ENCODE measurements around the gene FBXL14. TPM values are rescaled to one million over a fixed set of nuclear protein-coding genes. Genes with fewer than 3 reads are reported as not detected.
"Not testable (repeated sequence)": the region's sequence is repeated elsewhere in the genome, so short reads cannot be mapped to it uniquely, and the experiment has no call there.

The FBXL14 gene
- total RNA-seq, 2 experiments from 2014 or later = 27.5 to 28.9 TPM

DNA sequence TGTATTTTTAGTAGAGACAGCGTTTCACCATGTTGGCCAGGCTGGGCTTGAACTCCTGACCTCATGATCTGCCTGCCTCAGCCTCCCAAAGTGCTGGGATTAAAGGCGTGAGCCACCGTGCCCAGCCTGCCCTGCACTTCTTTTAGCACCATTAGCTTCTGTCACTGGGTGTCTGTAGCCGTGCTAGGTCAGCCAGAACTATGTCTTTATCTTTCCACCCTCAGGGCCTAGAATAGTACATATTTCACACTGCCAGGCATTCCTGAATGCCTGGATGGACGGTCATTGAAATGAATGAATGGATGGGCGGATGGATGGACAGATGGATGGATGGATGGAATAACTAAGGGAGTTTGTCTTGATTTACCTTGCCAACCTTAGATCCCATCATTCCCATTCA is 33.7 kb downstream of the FBXL14 start:
- Mint-ChIP-seq H3K27ac (no peak overlapping the region), H3K9me3 (ENCODE audit: insufficient read depth) (no peaks in the 10 kb centered on the region), H3K4me3 (no peak overlapping the region), H3K4me1 (ENCODE audit: low read depth) (no peaks in the 10 kb centered on the region), H3K36me3 (ENCODE audit: low read depth) (no peaks in the 10 kb centered on the region), H3K27me3 (ENCODE audit: low read depth) (peaks cover 17% of the 10 kb centered on the region)
- DNase-seq = no peak
- ATAC-seq = no peak
- CTCF ChIA-PET = interaction anchor here (3.7 kb wide), 1 partner anchor 443 kb away, joined by 17 read pairs; no protein-coding TSS in a partner anchor
- POLR2A ChIA-PET = no interaction called here

DNA sequence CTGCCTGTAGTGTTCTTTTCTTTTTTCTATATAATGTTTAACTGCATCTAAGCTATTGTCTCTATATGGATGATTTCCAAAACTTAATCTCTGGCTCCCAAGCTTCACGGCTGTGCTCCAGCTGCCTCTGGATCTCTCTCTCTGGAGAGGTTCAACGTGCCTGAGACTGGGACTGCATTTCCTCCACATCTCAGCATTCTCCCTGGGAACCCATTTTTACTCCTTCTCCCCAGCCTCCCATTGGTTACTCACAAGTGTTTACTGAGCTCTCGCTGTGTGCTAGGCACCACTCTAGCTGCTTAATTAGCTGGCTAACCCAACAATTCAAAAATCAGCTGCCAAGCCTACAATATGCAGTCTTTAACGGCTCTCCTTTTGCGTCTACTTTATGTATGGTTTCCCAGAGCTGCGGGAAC is 34.7 kb downstream of the FBXL14 start:
- no peaks in the 10 kb centered on the region for H3K36me3 Mint-ChIP-seq (ENCODE audit: low read depth)
- ChIA-PET POLR2A (no interaction called here), CTCF (interaction anchor here (3.7 kb wide), 1 partner anchor 442 kb away, joined by 17 read pairs; no protein-coding TSS in a partner anchor)
- no peaks in the 10 kb centered on the region for H3K9me3 Mint-ChIP-seq (ENCODE audit: insufficient read depth)
- H3K27ac Mint-ChIP-seq = no peak overlapping the region
- no peaks in the 10 kb centered on the region for H3K4me1 Mint-ChIP-seq (ENCODE audit: low read depth)
- no peak for ATAC-seq
- no peak for DNase-seq
- H3K4me3 Mint-ChIP-seq = no peak overlapping the region
- peaks cover 14% of the 10 kb centered on the region for H3K27me3 Mint-ChIP-seq (ENCODE audit: low read depth)

DNA sequence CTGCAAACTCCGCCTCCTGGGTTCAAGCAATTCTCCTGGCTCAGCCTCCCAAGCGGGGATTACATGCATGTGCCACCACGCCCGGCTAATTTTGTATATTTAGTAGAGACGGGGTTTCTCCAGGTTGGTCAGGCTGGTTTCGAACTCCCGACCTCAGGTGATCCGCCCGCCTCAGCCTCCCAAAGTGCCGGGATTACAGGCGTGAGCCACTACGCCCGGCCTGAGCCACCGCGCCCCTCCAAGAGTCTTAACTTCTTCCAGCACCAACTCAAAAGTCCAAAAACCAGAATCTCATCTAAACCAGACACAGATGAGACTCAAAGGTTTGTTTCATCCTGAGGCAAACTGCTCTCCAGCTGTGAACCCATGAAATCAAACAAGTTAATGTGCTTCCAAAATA is 36.3 kb downstream of the FBXL14 start:
- CTCF ChIA-PET = interaction anchor here (0.8 to 3.7 kb wide), 2 partner anchors 440 to 449 kb away, joined by 5 to 17 read pairs; no protein-coding TSS in a partner anchor

DNA sequence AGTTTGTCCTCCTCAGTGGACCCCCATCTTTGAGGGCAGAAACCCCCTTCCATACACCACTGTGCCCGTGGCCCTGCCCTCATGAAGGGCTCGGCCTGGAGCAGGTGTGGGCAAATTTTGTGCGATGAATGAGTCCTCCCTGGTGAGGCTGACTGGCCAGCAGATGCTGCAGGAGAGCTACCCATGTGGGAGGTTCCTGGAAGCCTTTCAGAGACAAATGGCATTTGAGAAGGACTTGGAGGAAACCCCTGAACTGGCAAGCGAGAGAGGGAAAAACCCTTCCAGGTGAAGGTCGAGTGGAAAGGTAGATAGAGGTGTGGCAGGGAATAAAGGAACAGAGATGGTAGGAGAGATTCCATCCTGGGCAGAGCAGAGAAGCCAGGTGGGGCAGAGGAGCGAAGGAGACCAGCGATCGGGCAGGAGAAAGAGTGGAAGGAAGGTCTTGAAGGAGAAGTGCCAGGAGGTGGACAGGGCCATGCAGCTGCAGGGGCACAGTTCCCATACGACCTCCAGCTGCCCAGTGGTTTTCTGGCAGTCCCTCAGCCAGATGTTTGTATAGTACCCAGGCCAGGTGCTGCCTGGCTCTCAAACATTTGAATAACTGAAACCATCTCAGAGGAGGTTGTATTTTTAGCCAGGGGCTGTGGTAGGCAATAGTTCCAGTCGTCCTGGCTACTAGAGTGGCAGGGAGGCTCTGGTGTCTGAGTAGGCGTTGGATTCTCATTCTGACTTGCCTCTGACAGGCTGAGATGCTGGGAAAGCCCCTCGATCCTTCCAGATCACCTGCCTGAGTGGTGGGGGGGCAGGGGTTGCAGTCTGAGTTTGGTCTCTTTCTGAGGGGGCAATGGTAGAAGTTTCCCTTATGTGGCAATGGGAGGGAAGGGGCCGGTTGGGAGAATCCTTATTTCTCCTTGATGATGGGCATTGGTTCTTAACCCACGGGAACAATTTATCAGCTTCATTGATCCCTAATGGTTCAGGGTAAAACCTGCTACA is 40.1 kb downstream of the FBXL14 start:
- ChIA-PET POLR2A (interaction anchor here (0.7 kb wide), 1 partner anchor 210 kb away, joined by 4 read pairs; no protein-coding TSS in a partner anchor), CTCF (interaction anchor here (1.6 kb wide), 1 partner anchor 436 kb away, joined by 3 read pairs; no protein-coding TSS in a partner anchor)
- DNase-seq (no peak), ATAC-seq (no peak)
- no peaks in the 10 kb centered on the region for H3K36me3 Mint-ChIP-seq (ENCODE audit: low read depth)
- H3K27ac Mint-ChIP-seq = no peak overlapping the region
- H3K4me3 Mint-ChIP-seq = no peak overlapping the region
- H3K4me1 Mint-ChIP-seq (ENCODE audit: low read depth) = no peaks in the 10 kb centered on the region
- H3K9me3 Mint-ChIP-seq (ENCODE audit: insufficient read depth) = no peaks in the 10 kb centered on the region
- peaks cover 11% of the 10 kb centered on the region for H3K27me3 Mint-ChIP-seq (ENCODE audit: low read depth)

More for the DNA sequence above, 36.3 kb downstream of the FBXL14 start:
- H3K4me1 Mint-ChIP-seq (ENCODE audit: low read depth); ATAC-seq; H3K27ac Mint-ChIP-seq; H3K36me3 Mint-ChIP-seq (ENCODE audit: low read depth); H3K9me3 Mint-ChIP-seq (ENCODE audit: insufficient read depth); DNase-seq; POLR2A ChIA-PET; H3K4me3 Mint-ChIP-seq: not testable (repeated sequence)
- peaks cover 14% of the 10 kb centered on the region for H3K27me3 Mint-ChIP-seq (ENCODE audit: low read depth)

DNA sequence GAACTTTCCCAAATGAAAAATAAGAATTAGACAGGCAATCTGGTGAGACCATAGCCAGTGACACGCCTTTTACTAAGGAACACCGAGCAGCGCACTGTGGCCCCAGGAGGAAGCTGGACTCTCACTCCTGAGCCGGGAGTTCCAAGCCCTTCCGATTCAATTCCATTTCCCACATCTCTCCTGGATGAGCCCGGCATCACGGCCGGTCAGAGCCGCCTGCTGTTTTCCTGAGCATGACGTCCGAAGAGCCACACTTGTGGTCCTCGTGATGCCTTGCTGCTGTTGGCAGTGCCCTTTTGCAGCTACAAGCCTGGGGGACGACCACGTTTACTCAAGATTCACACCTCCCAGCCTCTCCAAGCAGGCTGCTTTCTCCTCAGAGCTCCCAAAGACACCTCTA is 40.8 kb downstream of the FBXL14 start:
- Mint-ChIP-seq H3K4me1 (ENCODE audit: low read depth) (no peaks in the 10 kb centered on the region), H3K27me3 (ENCODE audit: low read depth) (peaks cover 14% of the 10 kb centered on the region), H3K9me3 (ENCODE audit: insufficient read depth) (no peaks in the 10 kb centered on the region), H3K36me3 (ENCODE audit: low read depth) (peaks cover 2% of the 10 kb centered on the region), H3K4me3 (no peak overlapping the region), H3K27ac (no peak overlapping the region)
- POLR2A ChIA-PET = interaction anchor here (0.6 kb wide), 1 partner anchor 425 kb away, joined by 3 read pairs; no protein-coding TSS in a partner anchor
- CTCF ChIA-PET = interaction anchor here (1.6 kb wide), 1 partner anchor 436 kb away, joined by 3 read pairs; no protein-coding TSS in a partner anchor
- ATAC-seq (no peak), DNase-seq (no peak)

DNA sequence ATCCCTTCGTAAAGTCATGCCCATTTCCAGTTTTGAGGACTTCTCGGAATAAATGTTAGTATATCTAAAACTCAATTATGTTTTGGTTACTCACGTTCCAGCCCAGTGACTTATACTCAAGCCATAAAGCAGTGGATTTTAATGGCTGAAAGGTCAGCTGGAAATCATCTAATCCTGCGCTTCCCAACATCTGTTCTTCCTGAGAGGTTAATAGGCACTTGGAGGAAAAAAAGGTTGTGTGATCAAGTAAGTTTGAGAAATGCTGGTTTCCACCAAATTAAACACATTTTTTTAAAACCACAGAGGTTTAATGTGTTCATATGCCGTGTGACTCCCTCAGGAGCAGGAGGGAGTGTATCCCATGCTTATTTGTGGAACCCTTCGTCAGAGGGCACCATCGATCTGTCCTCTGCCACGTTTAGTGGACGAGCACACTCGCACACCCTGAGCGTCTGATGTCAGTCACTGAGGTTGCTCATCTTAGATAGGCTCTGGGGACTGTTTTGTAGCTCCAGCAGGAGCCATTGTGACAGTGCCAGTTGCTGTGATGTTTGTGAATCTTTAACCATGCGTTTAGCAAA is 41.4 kb downstream of the FBXL14 start:
- Mint-ChIP-seq H3K4me3 (no peak overlapping the region), H3K36me3 (ENCODE audit: low read depth) (peaks cover 2% of the 10 kb centered on the region), H3K27me3 (ENCODE audit: low read depth) (peaks cover 17% of the 10 kb centered on the region), H3K4me1 (ENCODE audit: low read depth) (no peaks in the 10 kb centered on the region), H3K27ac (no peak overlapping the region), H3K9me3 (ENCODE audit: insufficient read depth) (no peaks in the 10 kb centered on the region)
- DNase-seq (no peak), ATAC-seq (no peak)
- CTCF ChIA-PET = no interaction called here
- POLR2A ChIA-PET = interaction anchor here (0.6 kb wide), 1 partner anchor 424 kb away, joined by 3 read pairs; no protein-coding TSS in a partner anchor

DNA sequence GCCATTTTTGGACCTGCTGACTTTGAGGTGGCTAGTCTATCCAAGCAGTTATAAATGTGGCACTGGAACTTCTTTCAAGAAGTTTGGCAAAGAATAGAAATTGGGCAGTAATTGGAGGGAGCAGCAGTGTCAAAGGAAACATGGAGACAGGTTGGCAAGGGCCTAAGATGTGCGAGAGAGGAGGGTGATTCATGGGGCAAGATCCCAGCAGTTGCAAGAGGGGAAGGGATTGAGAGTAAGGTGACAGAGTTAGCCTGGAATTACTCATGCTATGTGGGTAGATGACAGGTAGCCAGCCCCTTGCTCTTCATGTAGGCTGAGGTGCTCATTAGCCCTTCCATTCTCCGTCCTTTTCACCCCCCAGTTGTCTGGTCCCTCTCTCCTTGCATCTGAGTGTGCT is 42.2 kb downstream of the FBXL14 start:
- Mint-ChIP-seq H3K36me3 (ENCODE audit: low read depth) (peaks cover 2% of the 10 kb centered on the region), H3K27me3 (ENCODE audit: low read depth) (peaks cover 17% of the 10 kb centered on the region)
- CTCF ChIA-PET = no interaction called here

DNA sequence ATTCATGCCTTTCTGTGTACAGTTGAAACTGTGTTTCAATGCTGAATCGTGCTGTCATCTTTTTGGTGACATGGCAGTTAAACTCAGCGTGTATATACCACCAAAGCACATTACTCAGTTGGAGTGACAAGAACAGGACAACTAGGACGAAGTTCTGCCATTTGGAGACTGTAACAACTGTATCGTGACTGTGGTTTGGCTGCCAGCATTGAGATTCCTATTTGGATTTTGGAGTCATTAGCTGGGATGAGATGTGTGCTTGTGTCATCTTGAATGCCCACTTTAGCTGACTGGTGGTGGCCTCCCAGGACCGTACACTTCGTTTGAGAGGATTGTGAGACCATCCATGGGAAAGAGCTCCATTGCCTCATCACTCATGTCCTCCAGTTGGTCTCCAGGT is 42.9 kb downstream of the FBXL14 start:
- H3K4me1 Mint-ChIP-seq (ENCODE audit: low read depth) = no peaks in the 10 kb centered on the region
- no peak for ATAC-seq
- POLR2A ChIA-PET = no interaction called here
- H3K27me3 Mint-ChIP-seq (ENCODE audit: low read depth) = peaks cover 20% of the 10 kb centered on the region
- CTCF ChIA-PET = no interaction called here
- H3K9me3 Mint-ChIP-seq (ENCODE audit: insufficient read depth) = no peaks in the 10 kb centered on the region
- no peak for DNase-seq
- H3K27ac Mint-ChIP-seq = no peak overlapping the region
- peaks cover 2% of the 10 kb centered on the region for H3K36me3 Mint-ChIP-seq (ENCODE audit: low read depth)
- H3K4me3 Mint-ChIP-seq = no peak overlapping the region

More for the DNA sequence above, 42.2 kb downstream of the FBXL14 start:
- no peak for ATAC-seq
- Mint-ChIP-seq H3K4me3 (no peak overlapping the region), H3K9me3 (ENCODE audit: insufficient read depth) (no peaks in the 10 kb centered on the region), H3K27ac (no peak overlapping the region), H3K4me1 (ENCODE audit: low read depth) (no peaks in the 10 kb centered on the region)
- POLR2A ChIA-PET = no interaction called here
- no peak for DNase-seq

DNA sequence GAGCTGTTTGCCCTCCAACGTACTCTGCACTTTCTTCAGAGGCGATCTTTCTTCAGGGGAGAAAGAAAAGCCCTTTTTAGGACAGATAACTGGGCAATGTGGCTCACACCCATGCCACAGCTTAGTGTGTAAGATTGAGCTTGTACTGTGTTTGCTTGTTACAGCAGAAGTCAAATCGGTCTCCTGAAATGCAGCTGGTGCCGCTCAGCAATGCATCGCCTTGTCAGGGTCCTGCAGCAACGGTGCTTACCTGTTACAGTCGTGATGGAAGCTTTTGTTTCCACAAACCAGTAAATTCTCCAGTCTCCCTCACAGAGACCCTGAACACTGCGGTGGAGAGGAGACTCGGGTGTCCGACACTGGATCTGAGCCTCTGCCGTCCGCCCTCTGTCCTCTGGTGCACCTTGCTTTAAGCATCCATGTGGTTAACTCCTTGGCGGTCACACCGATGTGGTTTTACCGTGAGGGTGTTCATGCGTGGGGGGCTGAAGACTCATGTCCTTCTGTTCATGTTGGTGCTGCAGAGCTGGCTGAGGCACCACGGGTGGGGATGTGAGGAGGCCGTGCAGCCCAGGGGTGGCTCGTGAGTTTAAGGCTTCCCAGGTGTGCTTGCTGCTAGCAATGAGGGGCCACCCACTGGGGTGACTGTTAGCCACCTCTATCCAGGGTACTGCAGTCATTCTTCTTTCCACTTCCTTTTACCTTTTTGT is 47.3 kb downstream of the FBXL14 start:
- ChIA-PET CTCF (interaction anchor here (0.9 to 3.2 kb wide), 3 partner anchors 37 to 429 kb away, joined by 3 to 16 read pairs (median 5); no protein-coding TSS in a partner anchor), POLR2A (no interaction called here)
- Mint-ChIP-seq H3K27ac (no peak overlapping the region), H3K4me3 (no peak overlapping the region), H3K27me3 (ENCODE audit: low read depth) (peaks cover 34% of the 10 kb centered on the region), H3K36me3 (ENCODE audit: low read depth) (peaks cover 2% of the 10 kb centered on the region), H3K4me1 (ENCODE audit: low read depth) (no peaks in the 10 kb centered on the region), H3K9me3 (ENCODE audit: insufficient read depth) (no peaks in the 10 kb centered on the region)
- ATAC-seq = no peak
- no peak for DNase-seq

DNA sequence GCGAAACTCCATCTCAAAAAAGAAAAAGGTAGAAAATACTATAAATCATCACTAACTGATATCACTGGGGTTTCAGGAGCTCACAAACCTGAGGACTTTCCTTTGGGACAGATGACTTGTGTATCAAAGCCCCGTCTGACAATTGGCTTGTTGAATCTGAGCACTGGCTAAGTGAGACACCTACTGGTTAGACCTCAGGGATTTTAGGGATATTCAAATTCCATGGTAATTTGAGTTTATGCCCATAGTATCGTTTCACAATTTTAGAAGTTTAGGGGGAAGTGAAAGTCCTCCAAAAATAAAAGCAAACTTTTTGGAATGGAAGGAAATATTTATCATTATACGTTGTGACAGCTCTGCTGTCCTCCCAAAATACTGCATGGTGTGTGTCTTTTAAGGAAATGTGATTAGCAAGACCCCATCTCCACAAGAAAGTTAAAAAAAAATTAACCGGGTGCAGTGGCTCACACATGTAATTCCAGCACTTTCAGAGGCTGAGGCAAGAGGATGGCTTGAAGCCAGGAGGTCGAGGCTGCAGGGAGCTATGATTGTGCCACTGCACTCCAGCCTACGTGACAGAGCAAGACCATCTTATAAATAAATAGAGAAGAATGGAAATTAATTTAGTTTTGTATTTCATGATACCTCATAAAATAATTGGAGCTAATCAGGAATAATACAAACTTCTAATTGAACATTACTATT is 49.2 kb downstream of the FBXL14 start:
- POLR2A ChIA-PET = interaction anchor here (0.6 kb wide), 1 partner anchor 17 kb away, joined by 3 read pairs; no protein-coding TSS in a partner anchor
- ATAC-seq = no peak
- H3K27me3 Mint-ChIP-seq (ENCODE audit: low read depth) = peaks cover 42% of the 10 kb centered on the region

DNA sequence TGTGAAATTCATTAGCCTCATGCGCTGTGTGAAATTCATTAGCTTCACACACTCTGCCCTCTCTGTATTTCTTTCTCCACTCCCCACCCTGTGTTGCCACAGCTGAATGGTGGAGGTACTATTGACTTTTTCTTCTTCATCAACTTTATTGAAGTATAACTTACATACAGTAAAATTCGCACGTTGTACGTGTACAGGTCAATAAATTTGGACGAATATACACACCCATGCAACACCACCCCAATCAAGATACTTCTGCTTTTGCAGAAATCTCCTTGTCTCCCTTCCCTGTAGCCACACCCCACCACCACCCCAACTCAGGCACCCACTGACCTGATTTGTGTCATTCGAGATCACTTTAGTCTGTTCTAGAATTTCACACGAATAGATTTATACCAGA is 51.8 kb downstream of the FBXL14 start:
- CTCF ChIA-PET = no interaction called here
- Mint-ChIP-seq H3K27me3 (ENCODE audit: low read depth) (peaks cover 59% of the 10 kb centered on the region), H3K36me3 (ENCODE audit: low read depth) (no peaks in the 10 kb centered on the region), H3K4me3 (no peak overlapping the region), H3K4me1 (ENCODE audit: low read depth) (no peaks in the 10 kb centered on the region), H3K9me3 (ENCODE audit: insufficient read depth) (no peaks in the 10 kb centered on the region), H3K27ac (no peak overlapping the region)
- no peak for DNase-seq
- POLR2A ChIA-PET = no interaction called here
- ATAC-seq = no peak

More for the DNA sequence above, 49.2 kb downstream of the FBXL14 start:
- Mint-ChIP-seq H3K4me3 (no peak overlapping the region), H3K36me3 (ENCODE audit: low read depth) (peaks cover 2% of the 10 kb centered on the region), H3K9me3 (ENCODE audit: insufficient read depth) (no peaks in the 10 kb centered on the region), H3K27ac (no peak overlapping the region), H3K4me1 (ENCODE audit: low read depth) (no peaks in the 10 kb centered on the region)
- no peak for DNase-seq
- CTCF ChIA-PET = interaction anchor here (1.5 to 3.2 kb wide), 2 partner anchors 10 to 427 kb away, joined by 5 to 16 read pairs; no protein-coding TSS in a partner anchor

Data from activated CD8-positive, alpha-beta T cell treated with anti-CD3 and anti-CD28 coated beads, Interleukin-2, amount 10 ng/mL, durations not matched to agents 7 days and 5 days (primary cell).